ENCODE data around the gene ITIH2. TPM values are rescaled to one million over a fixed set of nuclear protein-coding genes. Genes with fewer than 3 reads are reported as not detected.

ITIH2 gene
- total and polyA plus RNA-seq, 2 of the 8 experiments (the other 6 are each of a cell fraction or from before 2014, with no cell fraction given), result not detected

- peak in 2 of 3 experiments; percentile 12 to 23; a peak in 2 of 4 replicates for TF ChIP-seq CTCF (IDR thresholded peaks at IDR 0.05; ENCODE audit: control extremely low read depth in 1 of 3, insufficient read depth in 1 of 3, low read depth in 1 of 3, low read length in 3 of 3)
- no peak for TF ChIP-seq TEAD4 (IDR thresholded peaks at IDR 0.05; ENCODE audit: low read depth, low read length)
- no peak for TF ChIP-seq E2F6 (IDR thresholded peaks at IDR 0.05)
- TF ChIP-seq MAFK (IDR thresholded peaks at IDR 0.05; ENCODE audit: low read depth, low read length), result no peak
- TF ChIP-seq POLR2AphosphoS5 (IDR thresholded peaks at IDR 0.05; ENCODE audit: low read depth, low read length), result no peak
Observed at GRCh38 chr10:7734821-7735220, 31.7 kb downstream of the ITIH2 start (continued).

All from H1 (cell line).